Measurements from ENCODE around the gene ANKRD13B. TPM values are rescaled to one million over a fixed set of nuclear protein-coding genes. Genes with fewer than 3 reads are reported as not detected.

ANKRD13B gene
- total RNA-seq, 5 donors from 2014 or later (not counting 1 experiment from before 2014, with no cell fraction given), result 1.7 to 6.4 (median 4.1) TPM

- no peaks in the 10 kb centered on the region for H3K36me3 ChIP-seq (ENCODE audit: control insufficient read depth in 2 of 2, extremely low read depth in 1 of 2, insufficient read depth in 1 of 2, low read length in 1 of 2)
- CTCF ChIA-PET, result interaction anchor here (0.5 to 6.0 kb wide), 18 partner anchors 9 to 1206 kb away, joined by 3 to 56 read pairs (median 5); partner anchors contain the start of genes ABHD15 (in 1 of the 2), ANKRD13B (in 1 of the 2), CRLF3 (in 1 of the 2) and SSH2 (in 1 of the 2)
- ATAC-seq (replicated peaks in 1 of 4), result no peak
- Mint-ChIP-seq H3K27me3 (no peaks in the 10 kb centered on the region), H3K36me3 (no peaks in the 10 kb centered on the region), H3K4me3 (peak overlapping the region in 2 of 3 donors; percentile 6 to 89), H3K9me3 (no peaks in the 10 kb centered on the region), H3K27ac (no peak overlapping the region), H3K4me1 (peaks cover 46 to 56% (median 50%) of the 10 kb centered on the region in 3 donors)
- DNase-seq, result no peak
- no peaks in the 10 kb centered on the region for H3K9me3 ChIP-seq
- WGBS (ENCODE audit: insufficient coverage), result 66% methylated on average over 13 of the region's 22 CpGs
- POLR2A ChIA-PET, result interaction anchor here in 1 of 2 donors (0.6 kb wide), 1 partner anchor 46 kb away, joined by 3 read pairs; no protein-coding TSS in a partner anchor
- peaks cover 30 to 70% of the 10 kb centered on the region in 2 experiments for H3K4me1 ChIP-seq (ENCODE audit: control insufficient read depth in 1 of 2, extremely low read depth in 1 of 2, insufficient read depth in 2 of 2, low read length in 2 of 2)
- H3K27me3 ChIP-seq (replicated peaks in 1 of 2; ENCODE audit: control insufficient read depth in 2 of 2, extremely low read depth in 1 of 2, insufficient read depth in 2 of 2, low read length in 1 of 2), result peaks cover 0 to 9% of the 10 kb centered on the region in 2 experiments
- H3K4me3 ChIP-seq (ENCODE audit: control insufficient read depth in 1 of 2, extremely low read depth in 1 of 2, low read length in 1 of 2), result peak overlapping the region in 1 of 2 donors; percentile 53
- no peak overlapping the region for H3K27ac ChIP-seq (ENCODE audit: low read length)
Observed at GRCh38 chr17:29618272-29619065, 25.5 kb downstream of the ANKRD13B start.

GRCh38 chr17:29619251-29619650 is 26.3 kb downstream of the ANKRD13B start:
- no peaks in the 10 kb centered on the region for H3K36me3 ChIP-seq (ENCODE audit: control insufficient read depth in 2 of 2, extremely low read depth in 1 of 2, insufficient read depth in 1 of 2, low read length in 1 of 2)
- H3K4me3 Mint-ChIP-seq, result no peak overlapping the region
- peaks cover 22 to 66% of the 10 kb centered on the region in 2 experiments for H3K4me1 ChIP-seq (ENCODE audit: control insufficient read depth in 1 of 2, extremely low read depth in 1 of 2, insufficient read depth in 2 of 2, low read length in 2 of 2)
- H3K4me1 Mint-ChIP-seq, result peaks cover 51 to 57% (median 51%) of the 10 kb centered on the region in 3 donors
- DNase-seq (no peak), ATAC-seq (replicated peaks in 1 of 4) (no peak)
- H3K27ac ChIP-seq (ENCODE audit: low read length), result no peak overlapping the region
- ChIA-PET CTCF (interaction anchor here in 1 of 2 donors (0.6 kb wide), 1 partner anchor 49 kb away, joined by 3 read pairs; no protein-coding TSS in a partner anchor), POLR2A (no interaction called here)
- no peak overlapping the region for H3K4me3 ChIP-seq (ENCODE audit: control insufficient read depth in 1 of 2, extremely low read depth in 1 of 2, low read length in 1 of 2)
- no peaks in the 10 kb centered on the region for H3K36me3 Mint-ChIP-seq
- no peaks in the 10 kb centered on the region for H3K9me3 ChIP-seq
- H3K9me3 Mint-ChIP-seq, result no peaks in the 10 kb centered on the region
- peaks cover 0 to 9% of the 10 kb centered on the region in 2 experiments for H3K27me3 ChIP-seq (replicated peaks in 1 of 2; ENCODE audit: control insufficient read depth in 2 of 2, extremely low read depth in 1 of 2, insufficient read depth in 2 of 2, low read length in 1 of 2)
- no peak overlapping the region for H3K27ac Mint-ChIP-seq
- no peaks in the 10 kb centered on the region for H3K27me3 Mint-ChIP-seq

- CTCF ChIA-PET, result interaction anchor here in 1 of 2 donors (0.8 kb wide), 1 partner anchor 32 kb away, joined by 4 read pairs; no protein-coding TSS in a partner anchor
- ATAC-seq (replicated peaks in 1 of 4), result no peak
- Mint-ChIP-seq H3K4me1 (peaks cover 41 to 57% (median 50%) of the 10 kb centered on the region in 3 donors), H3K36me3 (no peaks in the 10 kb centered on the region), H3K9me3 (no peaks in the 10 kb centered on the region), H3K4me3 (no peak overlapping the region), H3K27ac (no peak overlapping the region), H3K27me3 (no peaks in the 10 kb centered on the region)
- no peak for DNase-seq
- Histone ChIP-seq H3K4me1 (ENCODE audit: control insufficient read depth in 1 of 2, extremely low read depth in 1 of 2, insufficient read depth in 2 of 2, low read length in 2 of 2) (peaks cover 18 to 56% of the 10 kb centered on the region in 2 experiments), H3K9me3 (no peaks in the 10 kb centered on the region), H3K4me3 (ENCODE audit: control insufficient read depth in 1 of 2, extremely low read depth in 1 of 2, low read length in 1 of 2) (no peak overlapping the region), H3K27ac (ENCODE audit: low read length) (no peak overlapping the region), H3K27me3 (replicated peaks in 1 of 2; ENCODE audit: control insufficient read depth in 2 of 2, extremely low read depth in 1 of 2, insufficient read depth in 2 of 2, low read length in 1 of 2) (peaks cover 0 to 9% of the 10 kb centered on the region in 2 experiments), H3K36me3 (ENCODE audit: control insufficient read depth in 2 of 2, extremely low read depth in 1 of 2, insufficient read depth in 1 of 2, low read length in 1 of 2) (no peaks in the 10 kb centered on the region)
- 90% methylated on average over 2 of the region's 4 CpGs for WGBS (ENCODE audit: insufficient coverage)
- POLR2A ChIA-PET, result no interaction called here
Observed at GRCh38 chr17:29620271-29620670, 27.3 kb downstream of the ANKRD13B start.

GRCh38 chr17:29620779-29621500 is 28.0 kb downstream of the ANKRD13B start:
- CTCF ChIA-PET, result interaction anchor here in 1 of 2 donors (0.8 kb wide), 1 partner anchor 33 kb away, joined by 4 read pairs; no protein-coding TSS in a partner anchor
- Histone ChIP-seq H3K4me3 (ENCODE audit: control insufficient read depth in 1 of 2, extremely low read depth in 1 of 2, low read length in 1 of 2) (no peak overlapping the region), H3K36me3 (ENCODE audit: control insufficient read depth in 2 of 2, extremely low read depth in 1 of 2, insufficient read depth in 1 of 2, low read length in 1 of 2) (no peaks in the 10 kb centered on the region), H3K4me1 (ENCODE audit: control insufficient read depth in 1 of 2, extremely low read depth in 1 of 2, insufficient read depth in 2 of 2, low read length in 2 of 2) (peaks cover 15 to 51% of the 10 kb centered on the region in 2 experiments), H3K27me3 (replicated peaks in 1 of 2; ENCODE audit: control insufficient read depth in 2 of 2, extremely low read depth in 1 of 2, insufficient read depth in 2 of 2, low read length in 1 of 2) (peaks cover 0 to 9% of the 10 kb centered on the region in 2 experiments), H3K27ac (ENCODE audit: low read length) (no peak overlapping the region), H3K9me3 (no peaks in the 10 kb centered on the region)
- Mint-ChIP-seq H3K9me3 (no peaks in the 10 kb centered on the region), H3K4me1 (peaks cover 39 to 60% (median 52%) of the 10 kb centered on the region in 3 donors), H3K27ac (no peak overlapping the region), H3K4me3 (peak overlapping the region; percentile 50 to 75 (median 55)), H3K27me3 (no peaks in the 10 kb centered on the region), H3K36me3 (no peaks in the 10 kb centered on the region)
- over 99% methylated on average over 10 of the region's 12 CpGs for WGBS (ENCODE audit: insufficient coverage)
- DNase-seq (no peak), ATAC-seq (replicated peaks in 1 of 4) (no peak)
- POLR2A ChIA-PET, result no interaction called here

- peak overlapping the region; percentile 55 to 75 (median 74) for H3K4me3 Mint-ChIP-seq
- H3K27ac Mint-ChIP-seq, result peak overlapping the region in 1 of 2 donors; percentile 11
- H3K36me3 Mint-ChIP-seq, result no peaks in the 10 kb centered on the region
- no peak overlapping the region for H3K27ac ChIP-seq (ENCODE audit: low read length)
- no peaks in the 10 kb centered on the region for H3K27me3 Mint-ChIP-seq
- ChIA-PET CTCF (no interaction called here), POLR2A (interaction anchor here in 1 of 2 donors (0.6 kb wide), 1 partner anchor 343 kb away, joined by 4 read pairs; no protein-coding TSS in a partner anchor)
- peaks cover 0 to 6% of the 10 kb centered on the region in 2 donors for H3K36me3 ChIP-seq (ENCODE audit: control insufficient read depth in 2 of 2, extremely low read depth in 1 of 2, insufficient read depth in 1 of 2, low read length in 1 of 2)
- peak overlapping the region in 1 of 2 donors; percentile 68 for H3K4me3 ChIP-seq (ENCODE audit: control insufficient read depth in 1 of 2, extremely low read depth in 1 of 2, low read length in 1 of 2)
- H3K9me3 Mint-ChIP-seq, result no peaks in the 10 kb centered on the region
- H3K27me3 ChIP-seq (replicated peaks in 1 of 2; ENCODE audit: control insufficient read depth in 2 of 2, extremely low read depth in 1 of 2, insufficient read depth in 2 of 2, low read length in 1 of 2), result peaks cover 0 to 4% of the 10 kb centered on the region in 2 experiments
- H3K4me1 ChIP-seq (ENCODE audit: control insufficient read depth in 1 of 2, extremely low read depth in 1 of 2, insufficient read depth in 2 of 2, low read length in 2 of 2), result peaks cover 7 to 42% of the 10 kb centered on the region in 2 experiments
- DNase-seq (no peak), ATAC-seq (replicated peaks in 1 of 4) (no peak)
- 87% methylated on average over 5 of the region's 8 CpGs for WGBS (ENCODE audit: insufficient coverage)
- H3K9me3 ChIP-seq, result no peaks in the 10 kb centered on the region
- H3K4me1 Mint-ChIP-seq, result peaks cover 31 to 56% (median 47%) of the 10 kb centered on the region in 3 donors
Observed at GRCh38 chr17:29621751-29622194, 28.8 kb downstream of the ANKRD13B start.
